SK-N-MC (cell line): ENCODE results near the gene COPE.

Experiments used
- EZH2 ChIP-seq: fragments of 200-600 bp; sonication (generic); IDR thresholded peaks from one replicate; pipeline ENCODE4 v1.6.1; 2017; ENCODE audit warnings: antibody characterized with exemption
- FOXP2 ChIP-seq: optimal IDR thresholded peaks from 2 replicates; pipeline ENCODE3; 2011; ENCODE audit warnings: mild to moderate bottlenecking, moderate library complexity; ENCODE audit not compliant: insufficient read depth; ENCODE audit errors: extremely low read length, control extremely low read depth
- POLR2AphosphoS5 ChIP-seq: IDR thresholded peaks from 2 replicates; pipeline ENCODE4 v1.6.1; 2012; ENCODE audit warnings: mild to moderate bottlenecking, low read depth, low read length, borderline replicate concordance

DNA sequence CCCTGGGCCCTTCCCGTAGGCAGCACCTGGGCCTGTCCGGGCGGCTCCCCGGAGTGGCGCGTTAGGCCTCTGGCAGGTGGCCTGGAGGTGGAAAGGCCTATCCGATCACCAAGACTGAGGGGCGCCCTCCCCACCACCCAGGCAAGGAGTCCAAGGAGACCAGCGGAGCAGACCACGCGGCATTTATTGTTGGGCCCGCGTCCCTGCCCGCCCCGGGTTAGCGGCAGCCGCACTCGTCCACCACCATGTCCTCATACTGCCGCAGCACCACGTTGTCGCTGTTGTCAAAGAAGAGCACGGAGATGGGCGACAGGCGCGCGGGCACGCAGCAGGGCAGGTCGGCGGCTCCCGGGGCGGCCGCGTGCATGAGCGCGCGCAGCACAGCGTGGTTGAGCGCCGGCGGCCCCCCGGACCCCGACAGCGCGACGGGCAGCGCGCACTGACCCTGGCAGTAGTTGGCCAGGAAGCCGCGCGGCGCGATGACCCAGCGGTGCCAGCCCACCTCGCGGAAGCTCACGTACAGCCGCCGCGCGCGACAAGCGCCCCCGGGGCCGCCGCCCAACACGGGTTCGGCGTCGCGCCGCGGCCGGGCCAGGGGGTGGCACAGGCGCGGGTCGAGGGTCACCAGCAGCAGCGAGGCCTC lies 50.7 kb downstream of the COPE start:
- TF ChIP-seq EZH2 (no peak), POLR2AphosphoS5 (no peak), FOXP2 (no peak)
